ENCODE measurements around the gene DCLRE1A.

DCLRE1A gene

GRCh38 chr10:113890769-113891168 is 36.9 kb upstream of the DCLRE1A start:
- H3K4me3 ChIP-seq (replicated peaks; ENCODE audit: insufficient read depth, low read length) = no peak overlapping the region
- no peaks in the 10 kb centered on the region for H3K27me3 ChIP-seq (ENCODE audit: insufficient read depth, poor library complexity, severe bottlenecking)
- TF ChIP-seq SPI1 (IDR thresholded peaks at IDR 0.05; ENCODE audit: borderline replicate concordance, low read depth) (peak; percentile 39; the same call in 1 of the 2 replicates), REST (IDR thresholded peaks at IDR 0.05; ENCODE audit: insufficient replicate concordance, low read depth) (no peak)
- no peak overlapping the region for H3K27ac ChIP-seq (replicated peaks)
- no peak for DNase-seq (ENCODE audit: low read depth in 1 of 2, low spot score in 1 of 2)

DNA sequence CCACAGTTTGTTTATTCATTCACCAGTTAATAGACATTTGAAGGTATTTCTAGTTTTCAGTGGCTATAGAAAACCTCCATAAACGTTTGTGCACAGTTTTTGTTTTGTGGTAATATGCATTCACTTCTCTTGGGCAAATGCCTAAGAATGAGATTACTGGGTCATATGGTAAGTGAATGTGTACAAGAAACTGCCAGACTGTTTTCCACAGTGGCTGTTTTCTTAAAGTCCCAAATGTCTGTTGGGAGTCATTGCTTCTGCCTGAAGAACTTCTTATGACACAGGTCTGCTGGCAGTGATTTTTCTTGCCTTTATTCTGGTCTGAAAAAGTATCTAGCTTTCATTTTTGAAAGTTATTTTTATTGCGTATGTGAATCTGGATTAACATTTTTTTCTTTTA is 36.0 kb upstream of the DCLRE1A start:
- no peak overlapping the region for H3K27ac ChIP-seq (replicated peaks)
- no peak for DNase-seq (ENCODE audit: low read depth in 1 of 2, low spot score in 1 of 2)
- no peak for TF ChIP-seq SPI1 (IDR thresholded peaks at IDR 0.05; ENCODE audit: borderline replicate concordance, low read depth)
- no peak for TF ChIP-seq REST (IDR thresholded peaks at IDR 0.05; ENCODE audit: insufficient replicate concordance, low read depth)
- TF ChIP-seq CTCF (IDR thresholded peaks at IDR 0.05; ENCODE audit: insufficient read depth, low read length) = no peak
- TF ChIP-seq GABPA (IDR thresholded peaks at IDR 0.05; ENCODE audit: low read depth) = no peak
- TF ChIP-seq POLR2AphosphoS5 (IDR thresholded peaks at IDR 0.05; ENCODE audit: low read depth) = no peak
- H3K4me3 ChIP-seq (replicated peaks; ENCODE audit: insufficient read depth, low read length) = no peak overlapping the region
- no peaks in the 10 kb centered on the region for H3K27me3 ChIP-seq (ENCODE audit: insufficient read depth, poor library complexity, severe bottlenecking)

- Histone ChIP-seq H3K4me3 (replicated peaks; ENCODE audit: insufficient read depth, low read length) (no peak overlapping the region), H3K27me3 (ENCODE audit: insufficient read depth, poor library complexity, severe bottlenecking) (no peaks in the 10 kb centered on the region), H3K27ac (replicated peaks) (no peak overlapping the region)
- TF ChIP-seq REST (IDR thresholded peaks at IDR 0.05; ENCODE audit: insufficient replicate concordance, low read depth) (no peak), POLR2AphosphoS5 (IDR thresholded peaks at IDR 0.05; ENCODE audit: low read depth) (no peak), GABPA (IDR thresholded peaks at IDR 0.05; ENCODE audit: low read depth) (no peak), CTCF (IDR thresholded peaks at IDR 0.05; ENCODE audit: insufficient read depth, low read length) (no peak), SPI1 (IDR thresholded peaks at IDR 0.05; ENCODE audit: borderline replicate concordance, low read depth) (no peak)
- no peak for DNase-seq (ENCODE audit: low read depth in 1 of 2, low spot score in 1 of 2)
Measured at GRCh38 chr10:113882240-113882639, 28.4 kb upstream of the DCLRE1A start.

DNA sequence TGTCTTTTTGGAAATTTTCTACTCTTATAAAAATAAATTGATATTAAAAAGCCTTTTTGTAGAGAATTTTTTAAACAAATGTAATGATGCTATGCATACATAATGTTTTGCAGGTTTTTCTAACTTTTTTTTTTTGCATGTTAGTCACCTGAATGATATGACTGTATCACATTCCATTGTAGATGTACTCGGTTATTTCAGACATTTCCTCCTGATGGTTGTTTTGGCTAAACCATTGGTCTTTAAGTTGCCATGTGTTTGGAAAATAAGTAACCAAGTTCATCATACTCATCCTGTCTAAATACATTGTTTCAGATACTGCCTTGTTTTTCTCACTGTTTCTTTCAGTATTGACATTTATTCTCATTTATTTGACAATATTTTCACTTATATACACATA is 26.4 kb upstream of the DCLRE1A start:
- no peaks in the 10 kb centered on the region for H3K27me3 ChIP-seq (ENCODE audit: insufficient read depth, poor library complexity, severe bottlenecking)
- no peak for TF ChIP-seq SPI1 (IDR thresholded peaks at IDR 0.05; ENCODE audit: borderline replicate concordance, low read depth)
- no peak for TF ChIP-seq REST (IDR thresholded peaks at IDR 0.05; ENCODE audit: insufficient replicate concordance, low read depth)
- TF ChIP-seq POLR2AphosphoS5 (IDR thresholded peaks at IDR 0.05; ENCODE audit: low read depth) = no peak
- TF ChIP-seq CTCF (IDR thresholded peaks at IDR 0.05; ENCODE audit: insufficient read depth, low read length) = no peak
- no peak for TF ChIP-seq GABPA (IDR thresholded peaks at IDR 0.05; ENCODE audit: low read depth)
- no peak for DNase-seq (ENCODE audit: low read depth in 1 of 2, low spot score in 1 of 2)
- no peak overlapping the region for H3K27ac ChIP-seq (replicated peaks)
- H3K4me3 ChIP-seq (replicated peaks; ENCODE audit: insufficient read depth, low read length) = no peak overlapping the region
